GM12873 (cell line): Measurements from ENCODE around the gene VTCN1.

Experiments
- CTCF ChIP-seq: IDR thresholded peaks from 2 replicates; pipeline ENCODE4 v1.5.1; 2012; ENCODE audit warnings: low read depth, mild to moderate bottlenecking, moderate library complexity, low read length, control low read depth; ENCODE audit not compliant: insufficient read depth; ENCODE audit errors: missing control alignments

The VTCN1 gene

GRCh38 chr1:117188170-117188815 is 22.4 kb downstream of the VTCN1 start:
- no peak for TF ChIP-seq CTCF

GRCh38 chr1:117183112-117183511 is 27.6 kb downstream of the VTCN1 start:
- TF ChIP-seq CTCF = no peak

GRCh38 chr1:117182319-117182718 is 28.4 kb downstream of the VTCN1 start:
- TF ChIP-seq CTCF = no peak

GRCh38 chr1:117181630-117182041 is 29.1 kb downstream of the VTCN1 start:
- TF ChIP-seq CTCF = no peak

- TF ChIP-seq CTCF = no peak
Measured at GRCh38 chr1:117180147-117180967, 30.4 kb downstream of the VTCN1 start.

- no peak for TF ChIP-seq CTCF
Measured at GRCh38 chr1:117179471-117179870, 31.3 kb downstream of the VTCN1 start.

- no peak for TF ChIP-seq CTCF
Measured at GRCh38 chr1:117178756-117179155, 32.0 kb downstream of the VTCN1 start.
